HEK293 (cell line): ENCODE measurements around the gene MSI2.

Experiments used
- CTCF ChIA-PET: fragments of 350-600 bp; formaldehyde crosslinking; extraction: SDS; loops from one replicate; lab custom pipeline; 2021; ENCODE audit warnings: antibody characterized with exemption; lab: Yijun Ruan, JAX
- POLR2A ChIA-PET: fragments of 300-600 bp; formaldehyde crosslinking; extraction: SDS; loops from one replicate; lab custom pipeline; 2020; ENCODE audit warnings: antibody characterized with exemption, inconsistent platforms; lab: Yijun Ruan, JAX
- H3K27ac ChIP-seq: fragments of 200-500 bp; sonication (Bioruptor generic); 2 replicates; pipeline ENCODE4 v1.5.1; 2014; ENCODE audit warnings: low read depth, low read length, control low read depth, inconsistent platforms; ENCODE audit errors: extremely low read depth
- H3K36me3 ChIP-seq, 2 experiments: fragments of 200-500 bp in 1 of 2; sonication (Bioruptor generic) in 1 of 2; 1 replicate in 1 of 2; 2 replicates in 1 of 2; pipeline ENCODE4 v1.5.1; 2014 to 2017; ENCODE audit warnings: inconsistent platforms in 2 of 2, low read length in 2 of 2; ENCODE audit not compliant: control insufficient read depth in 2 of 2, insufficient read depth in 1 of 2
- H3K4me1 ChIP-seq: fragments of 200-500 bp; sonication (Bioruptor generic); 2 replicates; pipeline ENCODE4 v1.5.1; 2014; ENCODE audit warnings: mild to moderate bottlenecking, low read length, inconsistent platforms; ENCODE audit not compliant: control insufficient read depth, insufficient read depth
- H3K4me3 ChIP-seq: 2 replicates; pipeline ENCODE4 v1.5.1; 2011; ENCODE audit warnings: low read depth, mild to moderate bottlenecking, control low read depth, low read length, moderate library complexity
- H3K9me3 ChIP-seq: fragments of 200-500 bp; sonication (Bioruptor generic); 2 replicates; pipeline ENCODE4 v1.5.1; 2014; ENCODE audit warnings: low read depth, low read length, inconsistent platforms; ENCODE audit not compliant: control insufficient read depth, insufficient read depth
- HOXA7 ChIP-seq: sonication (generic); formaldehyde crosslinking; IDR thresholded peaks from 2 replicates; pipeline ENCODE4 v1.8.1; 2022; ENCODE audit warnings: missing genetic modification reagents, borderline replicate concordance
- OVOL3 ChIP-seq: fragments of 450-650 bp; formaldehyde crosslinking; IDR thresholded peaks from 2 replicates; pipeline ENCODE4 v1.5.1; 2016; ENCODE audit warnings: missing biosample characterization, missing genetic modification characterization
- SETDB1 ChIP-seq: IDR thresholded peaks from one replicate; pipeline ENCODE4 v1.6.1; 2017; ENCODE audit warnings: mild to moderate bottlenecking, low read length, moderate library complexity, mixed read lengths; ENCODE audit not compliant: insufficient read length
- TCF7L2 ChIP-seq: IDR thresholded peaks from 2 replicates; pipeline ENCODE4 v1.6.1; 2011; ENCODE audit warnings: low read depth, mild to moderate bottlenecking, inconsistent platforms, low read length, moderate library complexity, borderline replicate concordance
- YY1 ChIP-seq: fragments of 450-650 bp; formaldehyde crosslinking; IDR thresholded peaks from 2 replicates; pipeline ENCODE4 v1.5.1; 2018; ENCODE audit warnings: missing biosample characterization, missing genetic modification characterization
- ZBTB11 ChIP-seq: fragments of 450-650 bp; formaldehyde crosslinking; conservative IDR thresholded peaks from 2 replicates; pipeline ENCODE4 v1.5.1; 2016; ENCODE audit warnings: low read depth, missing biosample characterization, missing genetic modification characterization
- ZNF138 ChIP-seq: fragments of 450-650 bp; formaldehyde crosslinking; IDR thresholded peaks from 2 replicates; pipeline ENCODE4 v1.5.1; 2016; ENCODE audit warnings: missing biosample characterization, missing genetic modification characterization, borderline replicate concordance
- ZNF18 ChIP-seq: fragments of 450-650 bp; formaldehyde crosslinking; IDR thresholded peaks from 2 replicates; pipeline ENCODE4 v1.5.1; 2016; ENCODE audit warnings: missing biosample characterization, missing genetic modification characterization
- ZNF362 ChIP-seq: fragments of 450-650 bp; formaldehyde crosslinking; IDR thresholded peaks from 2 replicates; pipeline ENCODE4 v1.5.1; 2016; ENCODE audit warnings: missing biosample characterization, missing genetic modification characterization
- ZNF548 ChIP-seq: fragments of 450-650 bp; formaldehyde crosslinking; IDR thresholded peaks from 2 replicates; pipeline ENCODE4 v1.5.1; 2016; ENCODE audit warnings: missing biosample characterization, missing genetic modification characterization
- ZNF596 ChIP-seq: fragments of 450-650 bp; IDR thresholded peaks from 2 replicates; pipeline ENCODE4 v1.5.0; 2018; ENCODE audit warnings: missing biosample characterization, mild to moderate bottlenecking, missing genetic modification characterization, moderate library complexity
- TF ChIP-seq, protein P1 (sequence below): fragments of 450-650 bp; formaldehyde crosslinking; IDR thresholded peaks from 2 replicates; pipeline ENCODE4 v1.5.1; 2016; ENCODE audit warnings: missing biosample characterization, missing genetic modification characterization
- TF ChIP-seq, protein P2 (sequence below): fragments of 450-650 bp; formaldehyde crosslinking; IDR thresholded peaks from 2 replicates; pipeline ENCODE4 v1.5.1; 2016; ENCODE audit warnings: missing biosample characterization, missing genetic modification characterization, low read depth
- TF ChIP-seq, protein P3 (sequence below): fragments of 450-650 bp; formaldehyde crosslinking; IDR thresholded peaks from 2 replicates; pipeline ENCODE4 v1.5.1; 2016; ENCODE audit warnings: missing biosample characterization, missing genetic modification characterization

Gene MSI2

DNA sequence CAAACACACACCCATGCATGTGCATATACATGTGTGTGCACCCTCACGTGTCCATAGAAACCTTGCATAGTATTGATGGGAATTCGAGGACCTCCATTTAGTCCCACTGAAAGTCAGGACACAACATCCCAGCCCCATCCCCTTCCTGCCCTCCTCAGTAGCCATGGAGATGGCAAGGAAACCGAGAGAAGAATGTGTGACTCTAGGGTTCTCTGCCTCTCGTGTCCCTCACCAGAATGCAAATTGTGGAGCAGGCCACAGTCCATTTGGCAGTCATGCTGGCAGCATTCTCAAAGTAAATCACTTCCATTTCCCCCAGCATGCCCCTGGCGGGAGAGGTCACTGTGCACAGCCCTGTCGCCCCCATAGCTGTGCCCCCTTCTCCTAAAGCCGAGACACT is 141.1 kb downstream of the MSI2 start:
- TF ChIP-seq YY1 (tag by site-specific recombination) (no peak), OVOL3 (tag by site-specific recombination) (no peak)
- TF ChIP-seq, protein P1, sequence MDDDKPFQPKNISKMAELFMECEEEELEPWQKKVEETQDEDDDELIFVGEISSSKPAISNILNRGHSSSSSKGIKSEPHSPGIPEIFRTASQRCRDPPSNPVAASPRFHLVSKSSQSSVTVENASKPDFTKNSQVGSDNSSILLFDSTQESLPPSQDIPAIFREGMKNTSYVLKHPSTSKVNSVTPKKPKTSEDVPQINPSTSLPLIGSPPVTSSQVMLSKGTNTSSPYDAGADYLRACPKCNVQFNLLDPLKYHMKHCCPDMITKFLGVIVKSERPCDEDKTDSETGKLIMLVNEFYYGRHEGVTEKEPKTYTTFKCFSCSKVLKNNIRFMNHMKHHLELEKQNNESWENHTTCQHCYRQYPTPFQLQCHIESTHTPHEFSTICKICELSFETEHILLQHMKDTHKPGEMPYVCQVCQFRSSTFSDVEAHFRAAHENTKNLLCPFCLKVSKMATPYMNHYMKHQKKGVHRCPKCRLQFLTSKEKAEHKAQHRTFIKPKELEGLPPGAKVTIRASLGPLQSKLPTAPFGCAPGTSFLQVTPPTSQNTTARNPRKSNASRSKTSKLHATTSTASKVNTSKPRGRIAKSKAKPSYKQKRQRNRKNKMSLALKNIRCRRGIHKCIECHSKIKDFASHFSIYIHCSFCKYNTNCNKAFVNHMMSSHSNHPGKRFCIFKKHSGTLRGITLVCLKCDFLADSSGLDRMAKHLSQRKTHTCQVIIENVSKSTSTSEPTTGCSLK = no peak
- TF ChIP-seq, protein P2, sequence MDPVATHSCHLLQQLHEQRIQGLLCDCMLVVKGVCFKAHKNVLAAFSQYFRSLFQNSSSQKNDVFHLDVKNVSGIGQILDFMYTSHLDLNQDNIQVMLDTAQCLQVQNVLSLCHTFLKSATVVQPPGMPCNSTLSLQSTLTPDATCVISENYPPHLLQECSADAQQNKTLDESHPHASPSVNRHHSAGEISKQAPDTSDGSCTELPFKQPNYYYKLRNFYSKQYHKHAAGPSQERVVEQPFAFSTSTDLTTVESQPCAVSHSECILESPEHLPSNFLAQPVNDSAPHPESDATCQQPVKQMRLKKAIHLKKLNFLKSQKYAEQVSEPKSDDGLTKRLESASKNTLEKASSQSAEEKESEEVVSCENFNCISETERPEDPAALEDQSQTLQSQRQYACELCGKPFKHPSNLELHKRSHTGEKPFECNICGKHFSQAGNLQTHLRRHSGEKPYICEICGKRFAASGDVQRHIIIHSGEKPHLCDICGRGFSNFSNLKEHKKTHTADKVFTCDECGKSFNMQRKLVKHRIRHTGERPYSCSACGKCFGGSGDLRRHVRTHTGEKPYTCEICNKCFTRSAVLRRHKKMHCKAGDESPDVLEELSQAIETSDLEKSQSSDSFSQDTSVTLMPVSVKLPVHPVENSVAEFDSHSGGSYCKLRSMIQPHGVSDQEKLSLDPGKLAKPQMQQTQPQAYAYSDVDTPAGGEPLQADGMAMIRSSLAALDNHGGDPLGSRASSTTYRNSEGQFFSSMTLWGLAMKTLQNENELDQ (tag by site-specific recombination) = no peak
- Histone ChIP-seq H3K4me1 (no peaks in the 10 kb centered on the region), H3K27ac (no peak overlapping the region), H3K36me3 (peaks cover 0 to 13% of the 10 kb centered on the region in 2 experiments; a peak in 1 of 3 replicates), H3K4me3 (no peak overlapping the region), H3K9me3 (peaks cover 2% of the 10 kb centered on the region; the same call in 1 of the 2 replicates)
- ChIA-PET POLR2A (no interaction called here), CTCF (interaction anchor here (1.1 kb wide), 1 partner anchor 154 kb away, joined by 4 read pairs; no protein-coding TSS in a partner anchor)

GRCh38 chr17:57399690-57400089 is 143.4 kb downstream of the MSI2 start:
- POLR2A ChIA-PET = no interaction called here
- CTCF ChIA-PET = interaction anchor here (1.2 kb wide), 1 partner anchor 272 kb away, joined by 4 read pairs; no protein-coding TSS in a partner anchor
- no peak for TF ChIP-seq SETDB1
- TF ChIP-seq ZBTB11 (tag by site-specific recombination) = no peak
- TF ChIP-seq ZNF18 (tag by site-specific recombination) = no peak
- no peak for TF ChIP-seq ZNF362 (tag by site-specific recombination)
- TF ChIP-seq ZNF548 (tag by site-specific recombination) = no peak
- TF ChIP-seq, protein P3, sequence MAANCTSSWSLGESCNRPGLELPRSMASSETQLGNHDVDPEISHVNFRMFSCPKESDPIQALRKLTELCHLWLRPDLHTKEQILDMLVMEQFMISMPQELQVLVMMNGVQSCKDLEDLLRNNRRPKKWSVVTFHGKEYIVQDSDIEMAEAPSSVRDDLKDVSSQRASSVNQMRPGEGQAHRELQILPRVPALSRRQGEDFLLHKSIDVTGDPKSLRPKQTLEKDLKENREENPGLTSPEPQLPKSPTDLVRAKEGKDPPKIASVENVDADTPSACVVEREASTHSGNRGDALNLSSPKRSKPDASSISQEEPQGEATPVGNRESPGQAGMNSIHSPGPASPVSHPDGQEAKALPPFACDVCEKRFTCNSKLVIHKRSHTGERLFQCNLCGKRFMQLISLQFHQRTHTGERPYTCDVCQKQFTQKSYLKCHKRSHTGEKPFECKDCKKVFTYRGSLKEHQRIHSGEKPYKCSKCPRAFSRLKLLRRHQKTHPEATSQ = no peak
- TF ChIP-seq TCF7L2 = no peak
- no peak for TF ChIP-seq ZNF596 (tag by site-specific recombination)
- TF ChIP-seq ZNF138 (tag by site-specific recombination) = no peak
- no peak for TF ChIP-seq HOXA7 (CRISPR knock-in tag)

More at GRCh38 chr17:57399690-57400089, 143.4 kb downstream of the MSI2 start:
- no peak overlapping the region for H3K4me3 ChIP-seq
- no peaks in the 10 kb centered on the region for H3K4me1 ChIP-seq
- H3K27ac ChIP-seq = no peak overlapping the region
- H3K36me3 ChIP-seq = peaks cover 0 to 28% of the 10 kb centered on the region in 2 experiments; a peak in 2 of 3 replicates
- no peaks in the 10 kb centered on the region for H3K9me3 ChIP-seq
